Activated CD8-positive, alpha-beta T cell treated with anti-CD3 and anti-CD28 coated beads, Interleukin-2, amount 10 ng/mL, durations not matched to agents 7 days and 5 days (primary cell): ENCODE measurements around the gene MARF1. TPM values are rescaled to one million over a fixed set of nuclear protein-coding genes. Genes with fewer than 3 reads are reported as not detected.
"Not testable (repeated sequence)": the region's sequence is repeated elsewhere in the genome, so short reads cannot be mapped to it uniquely, and the experiment has no call there.

ENCODE experiments used
- ATAC-seq: fragments of 150-1000 bp; cut with Tn5 transposase; one replicate; pipeline ENCODE4 v1.10.0; 2021; ENCODE audit warnings: moderate library complexity
- CTCF ChIA-PET: fragments of 350-600 bp; sonication (Branson Sonifier 250); formaldehyde crosslinking; loops from one replicate; lab custom pipeline; 2021; ENCODE audit warnings: antibody characterized with exemption; lab: Charles Lee
- POLR2A ChIA-PET: fragments of 350-600 bp; sonication (Branson Sonifier 250); formaldehyde crosslinking; loops from one replicate; lab custom pipeline; 2021; ENCODE audit warnings: antibody characterized with exemption; lab: Charles Lee
- DNase-seq: peaks from one replicate; pipeline ENCODE4 v3.0.0-alpha.2; 2020
- H3K27ac Mint-ChIP-seq: one replicate; pipeline ENCODE4 v1.8.0; 2021; ENCODE audit warnings: mild to moderate bottlenecking, mixed read lengths
- H3K27me3 Mint-ChIP-seq: one replicate; pipeline ENCODE4 v1.8.0; 2021; ENCODE audit warnings: low read depth, mixed read lengths
- H3K36me3 Mint-ChIP-seq: one replicate; pipeline ENCODE4 v1.8.0; 2021; ENCODE audit warnings: low read depth, mixed read lengths
- H3K4me1 Mint-ChIP-seq: one replicate; pipeline ENCODE4 v1.8.0; 2021; ENCODE audit warnings: low read depth, mixed read lengths
- H3K4me3 Mint-ChIP-seq: one replicate; pipeline ENCODE4 v1.8.0; 2021; ENCODE audit warnings: mild to moderate bottlenecking, mixed read lengths
- H3K9me3 Mint-ChIP-seq: one replicate; pipeline ENCODE4 v1.8.0; 2022; ENCODE audit warnings: mixed read lengths; ENCODE audit not compliant: insufficient read depth
- total RNA-seq, 2 experiments: library from RNA; stranded (reverse); gene quantifications; one replicate each; pipeline ENCODE4 v1.2.3, GENCODE V29; 2021

Gene MARF1, protein sequence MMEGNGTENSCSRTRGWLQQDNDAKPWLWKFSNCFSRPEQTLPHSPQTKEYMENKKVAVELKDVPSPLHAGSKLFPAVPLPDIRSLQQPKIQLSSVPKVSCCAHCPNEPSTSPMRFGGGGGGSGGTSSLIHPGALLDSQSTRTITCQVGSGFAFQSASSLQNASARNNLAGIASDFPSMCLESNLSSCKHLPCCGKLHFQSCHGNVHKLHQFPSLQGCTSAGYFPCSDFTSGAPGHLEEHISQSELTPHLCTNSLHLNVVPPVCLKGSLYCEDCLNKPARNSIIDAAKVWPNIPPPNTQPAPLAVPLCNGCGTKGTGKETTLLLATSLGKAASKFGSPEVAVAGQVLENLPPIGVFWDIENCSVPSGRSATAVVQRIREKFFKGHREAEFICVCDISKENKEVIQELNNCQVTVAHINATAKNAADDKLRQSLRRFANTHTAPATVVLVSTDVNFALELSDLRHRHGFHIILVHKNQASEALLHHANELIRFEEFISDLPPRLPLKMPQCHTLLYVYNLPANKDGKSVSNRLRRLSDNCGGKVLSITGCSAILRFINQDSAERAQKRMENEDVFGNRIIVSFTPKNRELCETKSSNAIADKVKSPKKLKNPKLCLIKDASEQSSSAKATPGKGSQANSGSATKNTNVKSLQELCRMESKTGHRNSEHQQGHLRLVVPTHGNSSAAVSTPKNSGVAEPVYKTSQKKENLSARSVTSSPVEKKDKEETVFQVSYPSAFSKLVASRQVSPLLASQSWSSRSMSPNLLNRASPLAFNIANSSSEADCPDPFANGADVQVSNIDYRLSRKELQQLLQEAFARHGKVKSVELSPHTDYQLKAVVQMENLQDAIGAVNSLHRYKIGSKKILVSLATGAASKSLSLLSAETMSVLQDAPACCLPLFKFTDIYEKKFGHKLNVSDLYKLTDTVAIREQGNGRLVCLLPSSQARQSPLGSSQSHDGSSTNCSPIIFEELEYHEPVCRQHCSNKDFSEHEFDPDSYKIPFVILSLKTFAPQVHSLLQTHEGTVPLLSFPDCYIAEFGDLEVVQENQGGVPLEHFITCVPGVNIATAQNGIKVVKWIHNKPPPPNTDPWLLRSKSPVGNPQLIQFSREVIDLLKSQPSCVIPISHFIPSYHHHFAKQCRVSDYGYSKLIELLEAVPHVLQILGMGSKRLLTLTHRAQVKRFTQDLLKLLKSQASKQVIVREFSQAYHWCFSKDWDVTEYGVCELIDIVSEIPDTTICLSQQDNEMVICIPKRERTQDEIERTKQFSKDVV (N-terminal part only)
- 10 to 100 TPM; 62.7 to 64.5 TPM for total RNA-seq

DNA sequence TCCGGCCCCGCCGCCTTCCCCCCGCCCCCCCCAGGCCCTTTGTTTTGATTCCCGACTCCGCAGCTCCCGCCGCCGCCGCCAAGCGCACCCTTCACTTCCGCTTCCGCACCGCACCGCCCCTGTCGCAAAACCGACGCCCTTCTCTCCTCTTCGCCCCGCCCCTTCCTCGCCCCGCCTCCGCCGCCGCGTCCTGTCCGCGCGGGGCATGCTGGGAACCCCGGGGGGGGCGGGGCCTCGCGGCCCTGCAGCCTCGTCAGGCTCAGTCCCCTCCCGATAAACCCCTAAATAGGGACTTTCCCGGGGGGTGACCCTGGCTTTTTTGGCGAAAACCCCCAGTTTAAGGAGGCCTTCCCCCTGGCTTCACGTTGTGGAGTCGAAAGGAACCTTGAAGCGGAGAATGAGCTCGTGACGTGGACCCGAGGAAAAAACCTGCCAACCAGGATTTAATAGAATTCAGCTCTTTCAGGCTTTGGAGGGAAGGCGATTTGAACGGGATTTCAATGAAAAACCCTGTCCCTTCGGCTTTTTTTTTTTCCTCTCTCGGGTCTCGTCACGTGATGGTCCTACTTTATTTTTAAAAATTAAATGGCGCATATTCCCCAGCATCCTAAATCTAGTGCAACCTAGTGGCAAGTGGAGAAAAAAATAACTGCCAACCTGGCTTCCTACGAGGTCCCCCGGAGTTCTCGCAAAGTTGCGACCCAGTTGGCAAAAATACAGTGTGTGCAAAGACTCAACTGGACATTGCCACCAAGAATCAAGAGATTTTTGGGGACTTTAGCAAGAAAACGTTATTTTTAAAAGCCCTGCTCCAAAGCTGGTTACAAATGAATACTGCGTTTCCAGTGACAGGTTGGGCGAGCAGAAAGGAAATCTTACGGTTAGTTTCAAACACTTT is at the start of gene MARF1:
TSS of gene MARF1 (minus strand) at position 107 of the 898 bp plus-strand sequence. CDS start 3,921 bp downstream, outside the sequence.
- peaks cover 19% of the 10 kb centered on the region for H3K36me3 Mint-ChIP-seq
- peak within 1 kb of the TSS; percentile 94 for H3K4me3 Mint-ChIP-seq
- peak; percentile 99 for DNase-seq
- H3K27me3 Mint-ChIP-seq: peaks cover 4% of the 10 kb centered on the region
- POLR2A ChIA-PET: interaction anchor here (0.6 to 3.3 kb wide), 15 partner anchors 8 to 134 kb away, joined by 3 to 20 read pairs (median 4); no protein-coding TSS in a partner anchor
- no peaks in the 10 kb centered on the region for H3K9me3 Mint-ChIP-seq
- peaks cover 49% of the 10 kb centered on the region for H3K4me1 Mint-ChIP-seq
- peak; percentile 74 for ATAC-seq
- H3K27ac Mint-ChIP-seq: peak within 1 kb of the TSS; percentile 95
- CTCF ChIA-PET: interaction anchor here (0.8 to 3.9 kb wide), 23 partner anchors 9 to 217 kb away, joined by 3 to 27 read pairs (median 4); no protein-coding TSS in a partner anchor

DNA sequence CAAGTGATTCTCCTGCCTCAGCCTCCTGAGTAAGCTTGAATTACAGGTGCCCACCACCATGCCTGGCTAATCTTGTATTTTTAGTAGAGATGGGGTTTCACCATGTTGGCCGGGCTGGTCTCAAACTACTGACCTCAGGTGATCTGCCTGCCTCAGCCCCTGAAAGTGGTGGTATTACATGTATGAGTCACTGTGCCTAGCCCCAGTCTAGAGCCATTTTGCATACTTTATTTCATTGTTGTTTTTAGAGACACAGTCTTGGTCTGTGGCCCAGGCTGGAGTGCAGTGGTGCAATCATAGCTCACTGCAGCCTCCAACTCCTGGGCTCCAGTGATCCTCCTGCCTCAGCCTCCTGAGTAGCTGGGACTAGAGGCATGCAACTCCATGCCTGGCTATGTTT is 49.6 kb upstream of the MARF1 start:
- H3K9me3 Mint-ChIP-seq, DNase-seq, ATAC-seq, H3K27ac Mint-ChIP-seq, H3K27me3 Mint-ChIP-seq, H3K4me1 Mint-ChIP-seq, H3K4me3 Mint-ChIP-seq, POLR2A ChIA-PET: not testable (repeated sequence)
- CTCF ChIA-PET: interaction anchor here (1.0 to 2.3 kb wide), 2 partner anchors 9 to 12 kb away, joined by 3 to 8 read pairs; no protein-coding TSS in a partner anchor
- peaks cover 82% of the 10 kb centered on the region for H3K36me3 Mint-ChIP-seq

DNA sequence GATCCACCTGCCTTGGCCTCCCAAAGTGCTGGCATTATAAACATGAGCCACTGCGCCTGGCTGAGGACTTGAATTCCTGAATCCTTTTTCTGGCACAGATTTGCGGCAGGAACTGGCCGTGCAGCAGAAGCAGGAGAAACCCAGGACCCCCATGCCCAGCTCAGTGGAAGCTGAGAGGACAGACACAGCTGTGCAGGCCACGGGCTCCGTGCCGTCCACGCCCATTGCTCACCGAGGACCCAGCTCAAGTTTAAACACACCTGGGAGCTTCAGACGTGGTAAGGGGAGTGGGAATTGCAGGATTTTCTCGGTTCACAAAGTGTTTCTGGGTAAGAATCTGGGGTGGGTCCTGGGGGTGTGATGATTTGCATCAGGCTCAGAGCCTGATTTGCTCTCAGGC is 48.1 kb upstream of the MARF1 start:
- H3K27me3 Mint-ChIP-seq: no peaks in the 10 kb centered on the region
- ATAC-seq (no peak), DNase-seq (no peak)
- ChIA-PET CTCF (interaction anchor here (2.3 kb wide), 1 partner anchor 13 kb away, joined by 8 read pairs; no protein-coding TSS in a partner anchor), POLR2A (no interaction called here)
- no peaks in the 10 kb centered on the region for H3K9me3 Mint-ChIP-seq
- no peak overlapping the region for H3K4me3 Mint-ChIP-seq
- H3K36me3 Mint-ChIP-seq: peaks cover 80% of the 10 kb centered on the region
- peak overlapping the region; percentile 18 for H3K27ac Mint-ChIP-seq
- H3K4me1 Mint-ChIP-seq: no peaks in the 10 kb centered on the region

DNA sequence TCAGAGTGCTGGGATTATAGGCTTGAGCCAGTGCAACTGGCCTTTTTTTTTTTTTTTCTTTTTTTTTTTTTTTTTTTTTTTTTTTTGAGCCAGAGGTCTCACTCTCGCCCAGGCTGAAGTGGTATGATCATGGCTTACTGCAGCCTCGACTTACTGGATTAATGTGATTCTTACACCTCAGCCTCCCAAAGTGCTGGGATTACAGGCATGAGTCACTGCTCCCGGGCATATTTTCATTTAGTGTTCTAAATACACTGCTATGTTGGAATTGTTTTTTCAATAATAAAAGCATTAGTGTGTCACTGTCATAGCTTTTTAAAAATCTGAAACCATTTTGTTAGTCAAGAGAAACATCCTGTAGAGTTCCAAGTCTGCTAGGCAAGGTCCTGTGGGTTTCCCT is 47.3 kb upstream of the MARF1 start:
- ATAC-seq (no peak), DNase-seq (no peak)
- Mint-ChIP-seq H3K27me3 (no peaks in the 10 kb centered on the region), H3K9me3 (no peaks in the 10 kb centered on the region), H3K4me1 (no peaks in the 10 kb centered on the region), H3K4me3 (no peak overlapping the region), H3K27ac (no peak overlapping the region), H3K36me3 (peaks cover 83% of the 10 kb centered on the region)
- ChIA-PET CTCF (no interaction called here), POLR2A (no interaction called here)

DNA sequence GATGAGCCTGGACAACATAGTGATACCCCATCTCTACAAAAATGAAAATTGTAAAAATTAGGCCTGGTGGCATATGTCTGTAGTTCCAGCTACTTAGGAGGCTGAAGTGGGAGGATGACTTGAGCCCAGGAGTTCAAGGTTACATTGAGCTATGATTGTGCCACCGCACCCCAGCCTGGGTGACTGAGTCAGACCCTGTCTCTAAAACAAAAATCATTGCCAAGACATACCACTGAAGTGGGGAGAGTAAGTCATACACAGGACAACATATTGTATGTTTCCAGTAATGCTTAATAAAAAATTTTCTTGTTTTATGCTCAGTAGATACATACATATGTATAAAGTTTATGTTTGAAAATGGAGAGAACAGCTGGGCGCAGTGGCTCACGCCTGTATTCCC is 46.3 kb upstream of the MARF1 start:
- Mint-ChIP-seq H3K27me3 (no peaks in the 10 kb centered on the region), H3K4me3 (no peak overlapping the region), H3K9me3 (no peaks in the 10 kb centered on the region), H3K36me3 (peaks cover 81% of the 10 kb centered on the region), H3K4me1 (no peaks in the 10 kb centered on the region), H3K27ac (peak overlapping the region; percentile 4)
- ChIA-PET CTCF (no interaction called here), POLR2A (no interaction called here)
- ATAC-seq: no peak
- no peak for DNase-seq

DNA sequence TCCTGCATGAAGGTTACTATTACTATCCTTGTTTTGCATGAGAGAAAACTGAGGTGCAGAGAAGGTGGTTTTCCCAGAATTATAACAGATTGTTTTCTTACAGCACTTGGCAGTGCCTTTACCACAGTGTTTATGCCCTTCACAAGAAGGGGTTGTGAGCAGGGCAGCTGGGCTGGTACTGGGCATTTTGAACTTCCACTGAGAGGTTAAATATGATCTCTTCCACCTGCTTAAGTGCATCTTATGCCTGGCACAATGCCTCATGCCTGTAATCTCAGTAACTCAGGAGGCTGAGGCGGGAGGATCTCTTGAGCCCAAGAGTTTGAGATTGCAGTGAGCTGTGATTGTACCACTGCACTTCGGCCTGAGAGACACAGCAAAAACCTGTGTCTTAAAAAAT is 43.3 kb upstream of the MARF1 start:
- ChIA-PET CTCF (no interaction called here), POLR2A (no interaction called here)
- H3K9me3 Mint-ChIP-seq: no peaks in the 10 kb centered on the region
- H3K36me3 Mint-ChIP-seq: peaks cover 68% of the 10 kb centered on the region
- H3K27me3 Mint-ChIP-seq: no peaks in the 10 kb centered on the region
- H3K27ac Mint-ChIP-seq: no peak overlapping the region
- peaks cover 4% of the 10 kb centered on the region for H3K4me1 Mint-ChIP-seq
- no peak for ATAC-seq
- no peak for DNase-seq
- H3K4me3 Mint-ChIP-seq: no peak overlapping the region

DNA sequence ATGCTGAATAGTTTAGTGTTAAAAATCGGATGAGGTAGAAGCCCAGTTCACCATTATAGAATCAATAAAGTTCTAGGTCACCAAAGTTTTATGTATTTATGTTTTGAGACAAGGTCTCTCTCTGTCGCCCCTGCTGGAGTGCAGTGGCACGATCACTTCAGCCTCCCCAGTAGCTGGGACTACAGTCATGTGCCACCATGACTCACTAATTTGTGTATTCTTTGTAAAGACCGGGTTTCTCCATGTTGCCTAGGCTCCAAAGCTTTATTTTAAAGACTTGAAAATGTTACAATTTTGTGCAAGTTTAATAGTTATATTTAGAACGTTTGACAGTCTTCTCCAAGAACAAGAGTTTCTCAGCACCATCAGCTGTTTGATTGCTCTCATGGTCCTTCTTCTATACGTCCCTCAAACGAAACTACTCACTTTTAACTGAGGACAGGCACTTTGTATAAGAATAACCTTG is 39.2 kb upstream of the MARF1 start:
- Mint-ChIP-seq H3K36me3 (peaks cover 64% of the 10 kb centered on the region), H3K27ac (no peak overlapping the region), H3K9me3 (no peaks in the 10 kb centered on the region), H3K27me3 (no peaks in the 10 kb centered on the region), H3K4me1 (peaks cover 7% of the 10 kb centered on the region), H3K4me3 (no peak overlapping the region)
- ChIA-PET POLR2A (interaction anchor here (0.7 to 1.0 kb wide), 2 partner anchors 39 to 43 kb away, joined by 3 read pairs; partner anchors contain the start of gene MARF1), CTCF (interaction anchor here (0.7 to 2.7 kb wide), 3 partner anchors 10 to 40 kb away, joined by 3 to 17 read pairs (median 4); no protein-coding TSS in a partner anchor)
- DNase-seq: peak; percentile 45
- ATAC-seq: peak; percentile 63

DNA sequence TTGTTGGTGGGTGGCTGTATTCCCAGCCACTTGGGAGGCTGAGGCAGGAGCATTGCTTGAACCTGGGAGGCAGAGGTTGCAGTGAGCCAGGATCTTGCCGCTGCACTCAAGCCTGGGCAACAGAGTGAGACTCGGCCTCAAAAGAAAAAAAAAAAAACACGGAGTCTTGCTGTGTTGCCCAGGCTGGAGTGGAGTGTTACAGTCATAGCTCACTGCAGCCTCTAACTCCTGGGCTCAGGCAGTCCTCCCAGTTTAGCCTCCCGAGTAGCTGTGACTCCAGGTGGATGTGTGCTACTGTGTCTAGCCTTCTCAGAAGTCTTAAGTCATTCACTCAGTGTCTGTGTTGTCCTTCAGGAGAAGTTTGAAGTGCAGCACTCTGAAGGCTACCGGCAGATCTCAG is 34.5 kb upstream of the MARF1 start:
- Mint-ChIP-seq H3K36me3 (peaks cover 76% of the 10 kb centered on the region), H3K27ac (peak overlapping the region; percentile 19)
- CTCF ChIA-PET: no interaction called here

DNA sequence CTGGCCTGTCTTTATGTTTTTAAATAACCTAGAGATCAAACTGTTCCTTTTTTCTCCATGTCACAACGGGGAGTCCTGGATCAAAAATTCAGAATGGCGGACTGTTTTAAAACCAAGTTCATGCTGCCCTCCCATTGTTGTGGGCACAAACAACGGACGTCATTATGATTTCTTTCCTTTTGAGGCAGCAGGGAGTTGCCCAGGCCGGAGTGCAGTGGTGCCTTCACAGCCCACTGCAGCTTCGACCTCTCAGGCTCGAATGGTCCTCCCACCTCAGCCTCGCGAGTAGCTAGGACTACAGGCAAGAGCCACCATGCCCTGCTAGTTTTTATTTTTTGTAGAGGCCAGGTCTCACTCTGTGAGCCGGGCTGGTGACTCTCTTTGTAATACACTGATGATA is 33.6 kb upstream of the MARF1 start:
- Mint-ChIP-seq H3K4me3 (no peak overlapping the region), H3K27ac (peak overlapping the region; percentile 14), H3K9me3 (no peaks in the 10 kb centered on the region), H3K27me3 (no peaks in the 10 kb centered on the region), H3K36me3 (peaks cover 80% of the 10 kb centered on the region), H3K4me1 (peaks cover 46% of the 10 kb centered on the region)
- ChIA-PET POLR2A (interaction anchor here (1.4 kb wide), 1 partner anchor 34 kb away, joined by 5 read pairs; the partner anchor contains the start of gene MARF1), CTCF (no interaction called here)
- no peak for DNase-seq
- ATAC-seq: no peak

More for the DNA sequence above, 34.5 kb upstream of the MARF1 start:
- ATAC-seq: no peak
- H3K9me3 Mint-ChIP-seq: no peaks in the 10 kb centered on the region
- no peak overlapping the region for H3K4me3 Mint-ChIP-seq
- peaks cover 41% of the 10 kb centered on the region for H3K4me1 Mint-ChIP-seq
- POLR2A ChIA-PET: no interaction called here
- H3K27me3 Mint-ChIP-seq: no peaks in the 10 kb centered on the region
- DNase-seq: no peak

DNA sequence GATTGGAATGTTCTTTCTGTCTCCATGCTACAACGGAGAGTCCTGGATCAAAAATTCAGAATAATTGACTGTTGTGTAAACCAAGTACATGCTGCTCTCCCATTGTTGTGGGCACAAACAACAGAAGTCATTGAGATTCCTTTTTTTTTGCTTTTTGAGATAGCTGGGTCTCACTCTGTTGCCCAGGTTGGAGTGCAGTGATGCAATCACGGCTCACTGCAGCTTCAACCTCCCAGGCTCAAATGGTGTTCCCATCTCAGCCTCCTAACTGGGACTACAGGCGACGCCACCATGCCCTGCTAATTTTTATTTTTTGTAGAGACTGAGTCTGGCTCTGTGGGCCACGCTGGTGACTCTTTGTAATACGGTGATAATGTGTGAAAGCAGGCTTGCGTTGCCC is 31.6 kb upstream of the MARF1 start:
- no peaks in the 10 kb centered on the region for H3K9me3 Mint-ChIP-seq
- POLR2A ChIA-PET: no interaction called here
- CTCF ChIA-PET: no interaction called here
- peaks cover 57% of the 10 kb centered on the region for H3K4me1 Mint-ChIP-seq
- H3K27ac Mint-ChIP-seq: peak overlapping the region; percentile 97
- peaks cover 81% of the 10 kb centered on the region for H3K36me3 Mint-ChIP-seq
- ATAC-seq (no peak), DNase-seq (no peak)
- no peaks in the 10 kb centered on the region for H3K27me3 Mint-ChIP-seq
- H3K4me3 Mint-ChIP-seq: no peak overlapping the region
